SK-N-SH (cell line): ENCODE measurements around the gene CBX6.

Experiments
- CTCF ChIP-seq: fragments of 200-600 bp; sonication (generic); IDR thresholded peaks from 2 replicates; pipeline ENCODE4 v1.6.1; 2017; ENCODE audit warnings: antibody characterized with exemption, mild to moderate bottlenecking, moderate library complexity
- FOXJ3 ChIP-seq: sonication (generic); formaldehyde crosslinking; IDR thresholded peaks from 2 replicates; pipeline ENCODE4 v1.5.1; 2020; ENCODE audit warnings: mild to moderate bottlenecking, missing genetic modification reagents
- POLR2AphosphoS5 ChIP-seq: IDR thresholded peaks from 2 replicates; pipeline ENCODE4 v1.6.1; 2012; ENCODE audit warnings: low read depth, low read length
- USF2 ChIP-seq: fragments of 150-350 bp; IDR thresholded peaks from 2 replicates; pipeline ENCODE4 v1.6.1; 2017; ENCODE audit warnings: antibody characterized with exemption, low read length, low read depth, borderline replicate concordance

GRCh38 chr22:38868886-38869381 is 3.1 kb downstream of the CBX6 start:
- TF ChIP-seq CTCF (peak; percentile 66), USF2 (no peak), POLR2AphosphoS5 (no peak), FOXJ3 (CRISPR knock-in tag) (no peak)
